A549 (cell line): ENCODE measurements around the gene TSPAN8.

Source experiments
- CHD4 ChIP-seq: fragments of 200-600 bp; sonication (generic); IDR thresholded peaks from 2 replicates; pipeline ENCODE4 v1.6.1; 2016; ENCODE audit warnings: antibody characterized with exemption, mild to moderate bottlenecking, borderline replicate concordance
- KDM1A ChIP-seq: fragments of 200-600 bp; sonication (generic); IDR thresholded peaks from 2 replicates; pipeline ENCODE4 v1.6.1; 2016; ENCODE audit warnings: low read depth, mild to moderate bottlenecking

GRCh38 chr12:71160585-71160984, 2.8 kb upstream of the TSPAN8 start:
- no peak for TF ChIP-seq CHD4
- TF ChIP-seq KDM1A = no peak
